HG02678 (cell line): ENCODE data around the gene SMIM44.
A peak's percentile ranks its signal among the peaks of the same experiment; 100 is the strongest.
"Not testable (repeated sequence)": the region's sequence is repeated elsewhere in the genome, so short reads cannot be mapped to it uniquely, and the experiment has no call there.

Source experiments
- ATAC-seq: cut with Tn5 transposase; IDR thresholded peaks from one replicate; pipeline ENCODE4 v1.9.1; 2021; ENCODE audit warnings: mild to moderate bottlenecking, moderate library complexity; ENCODE audit not compliant: unreplicated experiment

Gene SMIM44

DNA sequence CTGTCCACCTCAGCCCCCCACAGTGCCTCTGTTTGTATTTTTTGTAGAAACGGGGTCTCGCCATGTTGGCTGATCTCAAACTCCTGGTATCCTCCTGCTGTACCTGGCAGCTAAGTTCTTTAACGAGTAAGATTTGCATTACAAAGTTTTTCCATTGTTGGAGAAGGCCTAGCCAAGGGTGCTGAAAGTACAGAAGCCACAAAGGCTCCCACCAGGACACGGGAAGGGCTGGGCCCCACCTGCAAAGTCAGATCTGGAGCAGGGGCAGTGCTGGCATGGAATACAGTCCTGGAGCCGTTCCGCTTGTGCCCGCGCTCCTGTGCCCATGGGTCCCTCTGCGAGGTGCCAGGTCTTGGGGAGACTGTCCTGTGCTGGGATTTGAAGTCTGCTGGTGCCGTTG lies 35.0 kb upstream of the SMIM44 start:
- ATAC-seq: no peak

DNA sequence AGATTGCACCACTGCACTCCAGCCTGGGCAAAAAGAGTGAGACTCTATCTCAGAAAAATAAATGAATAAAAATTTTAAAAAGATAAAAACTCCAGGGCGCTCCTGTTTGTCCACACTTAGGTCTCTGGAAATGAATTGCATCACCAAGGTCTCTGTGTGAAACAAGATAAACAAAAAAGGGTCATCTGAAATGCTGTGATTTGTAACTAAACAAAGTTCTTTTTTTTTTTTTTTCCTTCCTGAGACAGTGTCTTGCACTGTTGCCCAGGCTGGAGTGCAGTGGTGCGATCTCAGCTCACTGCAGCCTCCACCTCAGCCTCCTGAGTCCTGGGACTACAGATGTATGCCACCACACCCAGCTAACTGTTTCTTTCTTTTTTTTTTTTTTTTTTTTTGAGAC lies 34.4 kb upstream of the SMIM44 start:
- ATAC-seq: no peak

GRCh38 chr19:3516675-3517207 lies 33.5 kb upstream of the SMIM44 start:
- no peak for ATAC-seq

DNA sequence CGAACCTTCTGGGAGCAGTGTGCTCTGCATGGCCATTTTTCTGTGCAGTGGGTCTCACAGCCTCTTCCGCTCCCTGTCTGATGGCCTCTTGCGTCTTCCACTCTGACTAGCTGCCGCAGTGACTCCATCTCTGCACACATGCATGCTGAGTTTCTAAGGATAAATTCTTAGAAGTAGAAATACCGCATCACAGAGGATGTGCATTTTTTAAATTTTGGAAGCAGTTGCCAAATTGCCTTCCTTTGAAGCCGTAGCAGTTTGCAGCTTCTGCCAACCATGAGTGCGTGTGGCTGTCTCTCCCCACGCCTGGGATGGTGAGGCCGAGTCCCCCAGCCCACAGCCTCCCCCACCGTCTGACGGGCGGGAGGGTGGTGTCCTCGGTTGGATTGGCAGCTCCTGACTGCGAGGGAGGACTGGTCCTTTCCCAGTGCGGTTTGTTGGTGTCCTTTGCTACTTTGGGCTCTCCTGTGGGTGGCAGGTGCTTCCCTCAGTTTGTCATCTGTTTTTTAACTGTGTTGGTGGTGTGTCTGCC lies 32.7 kb upstream of the SMIM44 start:
- no peak for ATAC-seq

- ATAC-seq: no peak
These were observed 31.7 kb upstream of the SMIM44 start for GRCh38 chr19:3514930-3515329.

GRCh38 chr19:3513229-3514140 lies 30.2 kb upstream of the SMIM44 start:
- ATAC-seq: no peak

- ATAC-seq: no peak
These were observed 29.5 kb upstream of the SMIM44 start for GRCh38 chr19:3512562-3513228.

DNA sequence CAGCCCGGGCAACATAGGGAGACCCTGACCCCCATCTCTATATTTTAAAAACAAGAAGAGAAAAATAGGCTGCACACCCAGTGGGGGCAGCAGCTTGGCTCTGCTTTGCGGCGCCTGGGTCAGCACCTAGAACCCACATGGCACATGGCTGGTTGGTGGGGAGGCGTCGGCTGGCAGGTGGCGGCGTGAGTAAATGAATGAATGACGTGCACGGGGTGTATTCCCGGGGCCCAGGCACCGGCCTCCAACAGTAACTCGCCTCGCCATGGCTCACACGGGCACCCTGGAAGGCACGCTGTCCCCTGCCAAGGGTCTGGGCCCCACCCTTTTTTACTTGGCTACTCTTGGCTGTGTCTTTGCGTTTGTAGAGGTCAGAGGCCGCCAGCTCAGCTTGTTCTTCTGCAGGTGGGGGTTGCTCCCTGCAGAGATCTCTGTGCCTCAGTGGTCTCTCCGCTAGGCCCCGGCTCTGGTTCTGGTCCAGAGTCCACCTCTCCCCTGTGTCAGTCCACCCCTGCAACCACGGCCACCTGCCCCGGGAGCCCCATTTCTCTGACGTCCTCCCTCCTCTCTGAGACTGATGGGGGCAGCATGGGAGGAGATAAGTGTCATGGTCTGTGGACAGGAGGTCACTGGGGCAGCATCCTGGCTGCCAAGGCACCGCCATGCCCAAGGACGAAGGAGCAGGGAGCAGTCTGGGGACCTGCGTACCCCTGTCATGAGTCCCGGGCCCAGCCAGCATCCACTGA lies 28.4 kb upstream of the SMIM44 start:
- ATAC-seq: no peak

GRCh38 chr19:3510727-3511126 lies 27.5 kb upstream of the SMIM44 start:
- no peak for ATAC-seq

DNA sequence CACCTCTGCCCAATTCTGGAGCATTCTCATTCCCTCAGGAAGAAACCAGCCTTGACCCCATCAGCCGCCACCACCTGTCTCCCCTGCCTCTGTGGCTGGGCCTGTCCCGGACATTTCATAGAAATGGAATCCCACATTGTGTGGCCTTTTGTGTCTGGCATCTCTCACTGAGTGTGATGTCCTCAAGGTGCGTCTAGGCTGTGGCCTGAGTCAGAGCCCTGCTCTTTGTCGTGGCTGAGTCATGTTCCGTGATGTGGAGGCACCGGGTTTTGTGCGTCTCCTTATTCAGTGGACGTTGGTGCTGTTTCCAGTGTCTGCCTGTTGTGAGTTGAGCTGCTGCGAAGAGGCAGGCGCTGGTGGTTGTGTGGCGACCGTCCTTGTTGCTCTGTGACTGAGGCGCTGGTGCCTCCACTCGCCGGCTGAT lies 26.3 kb upstream of the SMIM44 start:
- ATAC-seq: no peak

- ATAC-seq: no peak
These were observed 25.7 kb upstream of the SMIM44 start for GRCh38 chr19:3508771-3509535.

DNA sequence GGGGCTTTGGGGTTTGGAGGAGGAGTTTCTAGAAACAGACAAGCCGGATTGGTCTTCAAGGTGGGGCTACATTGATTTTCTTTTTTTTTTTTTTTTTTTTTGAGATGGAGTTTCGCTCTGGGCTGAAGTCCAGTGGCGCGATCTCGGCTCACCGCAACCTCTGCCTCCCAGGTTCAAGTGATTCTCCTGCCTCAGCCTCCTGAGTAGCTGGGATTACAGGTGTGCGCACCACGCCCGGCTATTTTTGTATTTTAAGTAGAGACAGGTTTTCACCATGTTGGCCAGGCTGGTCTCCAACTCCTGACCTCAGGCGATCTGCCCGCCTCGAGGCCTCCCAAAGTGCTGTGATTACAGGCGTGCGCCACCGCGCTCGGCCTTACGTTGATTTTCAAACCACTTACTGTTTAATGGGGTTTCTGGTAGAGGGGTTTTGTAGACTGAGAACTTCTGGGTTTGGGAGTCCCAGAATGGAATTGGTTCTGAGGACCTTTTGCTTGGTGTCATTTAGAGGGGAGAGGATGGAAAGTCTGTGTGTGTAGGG lies 24.9 kb upstream of the SMIM44 start:
- ATAC-seq: not testable (repeated sequence)

GRCh38 chr19:3507371-3508120 lies 24.3 kb upstream of the SMIM44 start:
- ATAC-seq: no peak

DNA sequence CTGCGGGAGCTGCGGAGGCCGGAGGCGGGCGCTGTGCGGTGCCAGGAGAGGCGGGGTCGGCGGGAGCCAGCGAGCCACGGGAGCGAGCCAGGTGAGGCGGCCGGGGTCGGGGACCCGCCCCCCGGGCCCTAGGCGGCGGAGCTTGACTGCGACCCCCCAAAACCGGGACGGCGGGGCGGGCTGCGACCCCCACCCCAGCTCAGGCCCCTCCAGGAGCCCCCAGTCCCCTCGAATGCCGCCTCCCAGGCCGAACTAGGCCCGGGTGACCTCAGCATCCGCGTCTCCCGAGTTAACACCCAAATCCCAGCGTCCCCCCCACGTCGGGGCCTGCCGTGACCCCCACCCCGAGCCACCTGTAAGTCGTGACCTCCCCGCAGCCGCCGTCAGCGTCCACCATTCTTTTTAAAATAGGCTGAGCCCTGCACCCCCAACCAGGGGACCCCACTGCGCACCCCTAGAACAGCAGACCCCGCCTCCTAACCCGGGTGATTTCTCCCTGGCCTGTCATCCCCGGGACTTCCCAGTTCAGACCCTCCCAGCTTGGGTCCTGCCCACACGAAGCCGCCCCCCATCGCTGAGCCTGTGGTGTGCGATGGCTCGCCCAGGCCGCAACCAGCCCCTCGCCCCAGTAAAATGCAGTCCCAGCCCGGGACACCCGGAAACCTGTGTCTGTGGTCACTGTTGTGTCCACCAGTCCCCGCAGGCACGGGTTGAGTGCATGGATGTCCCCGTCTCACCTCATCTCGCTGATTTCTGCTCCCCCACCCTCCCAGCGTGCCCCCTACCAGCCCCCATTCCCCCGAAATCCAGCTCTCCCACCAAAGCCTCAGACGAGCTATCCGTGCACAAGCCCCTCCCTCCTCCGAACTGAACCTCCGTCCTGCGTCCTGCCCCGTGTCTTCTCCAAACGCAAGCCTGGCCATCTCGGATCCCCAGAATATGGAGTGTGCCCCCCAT lies 23.4 kb upstream of the SMIM44 start:
- ATAC-seq: no peak

DNA sequence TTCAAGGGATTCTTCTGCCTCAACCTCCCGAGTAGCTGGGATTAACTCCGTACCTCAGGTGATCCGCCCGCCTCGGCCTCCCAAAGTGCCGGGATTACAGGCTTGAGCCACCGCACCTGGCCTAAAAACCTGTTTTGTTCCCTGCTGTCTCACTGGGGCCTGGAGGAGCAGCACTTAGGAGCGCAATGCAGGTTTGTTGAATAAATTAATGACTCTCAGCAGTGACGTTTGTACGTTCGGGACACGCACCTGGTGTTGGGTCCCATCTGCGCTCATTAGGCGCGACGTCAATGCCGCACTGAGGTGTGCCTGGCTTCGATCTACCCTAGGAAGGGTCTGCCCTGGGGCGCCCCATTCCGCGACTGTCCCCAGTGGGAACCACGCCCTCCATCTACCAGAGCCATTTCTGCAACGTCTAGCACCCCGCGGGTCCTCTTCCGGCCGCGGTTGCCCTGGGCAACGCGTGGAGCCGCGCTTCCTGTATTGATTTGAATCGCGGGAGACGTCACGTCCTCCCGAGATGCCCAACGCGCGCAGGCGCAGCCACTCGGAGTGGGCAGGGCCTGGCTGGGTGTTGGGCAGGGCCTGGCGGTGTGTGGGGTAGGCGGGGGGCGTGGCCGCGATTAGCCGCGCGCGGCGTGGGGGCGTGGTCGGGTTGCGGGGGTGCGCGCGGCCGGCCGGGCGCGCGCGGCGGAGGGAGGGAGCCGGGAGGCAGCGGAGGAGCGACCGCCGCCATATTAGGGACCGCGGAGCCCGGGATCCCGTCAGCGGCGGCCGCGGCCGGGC lies 22.6 kb upstream of the SMIM44 start, which contains the start of gene FZR1:
Gene FZR1 (plus strand): TSS at position 714 of the 786 bp plus-strand sequence. CDS start 16,679 bp downstream, outside the sequence.
- ATAC-seq: peak; percentile 91

GRCh38 chr19:3504735-3505134 lies 21.5 kb upstream of the SMIM44 start:
- ATAC-seq: no peak

- ATAC-seq: no peak
These were observed 19.9 kb upstream of the SMIM44 start for GRCh38 chr19:3503036-3503572.
